ENCODE data around the gene GOLGA3. TPM values are rescaled to one million over a fixed set of nuclear protein-coding genes. Genes with fewer than 3 reads are reported as not detected.

GOLGA3 gene
- total and polyA plus RNA-seq, 2 donors (not counting 1 experiment from before 2014, with no cell fraction given) = 32.7 to 66.0 TPM

DNA sequence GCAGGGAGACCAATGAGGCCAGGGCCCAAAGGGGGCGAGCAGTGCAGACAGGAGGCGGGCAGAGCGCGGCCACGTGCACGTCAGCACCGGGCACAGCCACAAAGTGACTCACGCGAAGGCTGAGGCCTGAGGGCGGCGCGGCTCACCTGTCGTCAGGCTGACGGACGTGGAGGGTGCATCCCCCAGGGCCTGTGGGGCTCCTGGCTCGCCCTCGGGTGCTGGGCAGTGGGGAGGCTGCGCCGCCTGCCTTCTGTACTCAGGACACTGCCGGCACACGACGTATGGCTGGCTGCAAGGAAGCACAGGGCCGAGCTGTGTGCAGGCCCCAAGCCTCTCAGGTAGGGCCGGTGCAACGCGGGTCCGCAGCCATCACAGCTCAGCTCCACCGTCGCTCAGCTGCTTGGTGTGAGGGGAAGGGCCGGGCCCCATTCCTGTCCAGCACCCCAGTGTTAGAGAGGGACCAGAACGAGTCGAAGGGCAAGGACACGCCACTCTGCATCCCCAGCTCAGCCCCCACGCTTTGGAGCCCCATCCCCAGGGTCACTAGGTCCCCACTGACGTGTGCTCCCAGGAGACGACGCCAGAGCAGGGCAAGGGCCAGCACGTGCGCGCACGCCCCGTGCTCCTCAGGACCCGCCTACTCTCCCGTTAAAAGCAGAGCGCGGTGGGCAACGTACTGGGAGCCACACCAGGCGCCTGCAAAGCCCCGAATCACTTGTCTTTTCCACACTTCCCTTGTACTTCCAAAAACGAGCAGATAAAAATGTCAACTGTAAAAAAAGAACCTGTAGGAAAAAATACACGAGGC is 24.8 kb upstream of the GOLGA3 start:
- ChIA-PET CTCF (no interaction called here), POLR2A (no interaction called here)
- TF ChIP-seq EZH2 (IDR thresholded peaks at IDR 0.05; ENCODE audit: borderline replicate concordance, insufficient read depth, low read depth, low read length, poor library complexity, severe bottlenecking) = no peak
- TF ChIP-seq CTCF (IDR thresholded peaks at IDR 0.05) = no peak
- Histone ChIP-seq H3K9ac (ENCODE audit: low read length) (no peak overlapping the region), H3K27ac (ENCODE audit: low read length in 2 of 2) (no peak overlapping the region), H3K27me3 (replicated peaks in 1 of 4; ENCODE audit: control extremely low read depth in 1 of 4, control insufficient read depth in 3 of 4, insufficient read depth in 4 of 4, low read length in 3 of 4) (no peaks in the 10 kb centered on the region), H4K20me1 (ENCODE audit: control insufficient read depth, insufficient read depth, low read length, poor library complexity, severe bottlenecking) (no peaks in the 10 kb centered on the region), H3K4me1 (ENCODE audit: control insufficient read depth in 2 of 2, insufficient read depth in 2 of 2, low read length in 2 of 2) (no peaks in the 10 kb centered on the region), H3K4me3 (ENCODE audit: control extremely low read depth in 1 of 5, extremely low read depth in 1 of 5, insufficient read depth in 1 of 5, low read depth in 2 of 5, low read length in 4 of 5) (no peak overlapping the region), H3K4me2 (replicated peaks; ENCODE audit: low read depth, low read length, poor library complexity, severe bottlenecking) (no peak overlapping the region), H2AFZ (ENCODE audit: insufficient read depth, low read depth, low read length, poor library complexity, severe bottlenecking) (no peak overlapping the region), H3K79me2 (ENCODE audit: control insufficient read depth, insufficient read depth, low read length) (peaks cover 14% of the 10 kb centered on the region), H3K36me3 (replicated peaks in 1 of 2; ENCODE audit: control extremely low read depth in 1 of 2, control insufficient read depth in 1 of 2, extremely low read depth in 1 of 2, insufficient read depth in 2 of 2, low read length in 1 of 2) (peaks cover 3 to 71% of the 10 kb centered on the region in 2 experiments), H3K9me3 (ENCODE audit: control extremely low read depth in 1 of 3, control insufficient read depth in 2 of 3, insufficient read depth in 1 of 3, low read length in 2 of 3) (no peaks in the 10 kb centered on the region)
- WGBS (ENCODE audit: insufficient coverage) = 97% methylated on average over 42 of the region's 51 CpGs
- intact Hi-C loops (cut with micrococcal nuclease) = no loop called here
- ATAC-seq (ENCODE audit: low read depth) = no peak
- H3K4me3 Mint-ChIP-seq = no peak overlapping the region
- no peaks in the 10 kb centered on the region for H3K4me1 Mint-ChIP-seq
- no peaks in the 10 kb centered on the region for H3K27me3 Mint-ChIP-seq
- no peak overlapping the region for H3K27ac Mint-ChIP-seq
- no peaks in the 10 kb centered on the region for H3K9me3 Mint-ChIP-seq (ENCODE audit: insufficient read depth)
- no peak for DNase-seq

GRCh38 chr12:132852496-132852895 is 23.8 kb upstream of the GOLGA3 start:
- intact Hi-C loops (cut with micrococcal nuclease) = no loop called here

More at GRCh38 chr12:132852496-132852895, 23.8 kb upstream of the GOLGA3 start:
- Histone ChIP-seq H4K20me1 (ENCODE audit: control insufficient read depth, insufficient read depth, low read length, poor library complexity, severe bottlenecking) (no peaks in the 10 kb centered on the region), H3K27ac (ENCODE audit: low read length in 2 of 2) (no peak overlapping the region), H3K9me3 (ENCODE audit: control extremely low read depth in 1 of 3, control insufficient read depth in 2 of 3, insufficient read depth in 1 of 3, low read length in 2 of 3) (no peaks in the 10 kb centered on the region), H3K4me3 (ENCODE audit: control extremely low read depth in 1 of 5, extremely low read depth in 1 of 5, insufficient read depth in 1 of 5, low read depth in 2 of 5, low read length in 4 of 5) (no peak overlapping the region), H3K9ac (ENCODE audit: low read length) (no peak overlapping the region), H3K27me3 (replicated peaks in 1 of 4; ENCODE audit: control extremely low read depth in 1 of 4, control insufficient read depth in 3 of 4, insufficient read depth in 4 of 4, low read length in 3 of 4) (no peaks in the 10 kb centered on the region), H3K79me2 (ENCODE audit: control insufficient read depth, insufficient read depth, low read length) (peaks cover 14% of the 10 kb centered on the region), H3K4me1 (ENCODE audit: control insufficient read depth in 2 of 2, insufficient read depth in 2 of 2, low read length in 2 of 2) (no peaks in the 10 kb centered on the region), H2AFZ (ENCODE audit: insufficient read depth, low read depth, low read length, poor library complexity, severe bottlenecking) (no peak overlapping the region), H3K4me2 (replicated peaks; ENCODE audit: low read depth, low read length, poor library complexity, severe bottlenecking) (no peak overlapping the region), H3K36me3 (replicated peaks in 1 of 2; ENCODE audit: control extremely low read depth in 1 of 2, control insufficient read depth in 1 of 2, extremely low read depth in 1 of 2, insufficient read depth in 2 of 2, low read length in 1 of 2) (peaks cover 4 to 73% of the 10 kb centered on the region in 2 experiments)
- TF ChIP-seq EZH2 (IDR thresholded peaks at IDR 0.05; ENCODE audit: borderline replicate concordance, insufficient read depth, low read depth, low read length, poor library complexity, severe bottlenecking) = no peak
- TF ChIP-seq CTCF (IDR thresholded peaks at IDR 0.05) = no peak
- DNase-seq = no peak
- Mint-ChIP-seq H3K4me1 (no peaks in the 10 kb centered on the region), H3K27ac (no peak overlapping the region), H3K4me3 (no peak overlapping the region), H3K27me3 (no peaks in the 10 kb centered on the region), H3K9me3 (ENCODE audit: insufficient read depth) (no peaks in the 10 kb centered on the region)
- ATAC-seq (ENCODE audit: low read depth) = no peak
- POLR2A ChIA-PET = no interaction called here
- CTCF ChIA-PET = no interaction called here
- 98% methylated on average over 12 of the region's 12 CpGs for WGBS (ENCODE audit: insufficient coverage)

Measured in B cell (primary cell).